NCI-H2196 treated with DMSO at 0.1 percent for 48 hours (cell line): ENCODE data around the gene PCSK6.
"Not testable (repeated sequence)": the region's sequence is repeated elsewhere in the genome, so short reads cannot be mapped to it uniquely, and the experiment has no call there.

Experiments
- DNase-seq: peaks from one replicate; lab custom pipeline; 2025; ENCODE audit not compliant: unreplicated experiment; lab: John Stamatoyannopoulos, UW

The PCSK6 gene

DNA sequence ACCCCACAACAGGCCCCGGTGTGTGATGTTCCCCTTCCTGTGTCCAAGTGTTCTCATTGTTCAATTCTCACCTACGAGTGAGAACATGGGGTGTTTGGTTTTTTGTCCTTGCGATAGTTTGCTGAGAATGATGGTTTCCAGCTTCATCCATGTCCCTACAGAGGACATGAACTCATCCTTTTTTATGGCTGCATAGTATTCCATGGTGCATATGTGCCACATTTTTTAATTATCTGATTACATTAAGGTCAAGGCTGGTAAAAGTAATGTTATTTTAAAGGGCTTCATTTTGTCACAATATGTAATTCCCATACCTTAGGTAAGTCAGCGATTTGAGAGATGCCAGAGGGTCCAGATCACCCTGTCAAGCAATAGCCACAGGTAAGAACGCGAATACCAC lies 202.2 kb downstream of the PCSK6 start:
- DNase-seq: not testable (repeated sequence)

- no peak for DNase-seq
Measured at GRCh38 chr15:101286471-101287114, 202.9 kb downstream of the PCSK6 start.

DNA sequence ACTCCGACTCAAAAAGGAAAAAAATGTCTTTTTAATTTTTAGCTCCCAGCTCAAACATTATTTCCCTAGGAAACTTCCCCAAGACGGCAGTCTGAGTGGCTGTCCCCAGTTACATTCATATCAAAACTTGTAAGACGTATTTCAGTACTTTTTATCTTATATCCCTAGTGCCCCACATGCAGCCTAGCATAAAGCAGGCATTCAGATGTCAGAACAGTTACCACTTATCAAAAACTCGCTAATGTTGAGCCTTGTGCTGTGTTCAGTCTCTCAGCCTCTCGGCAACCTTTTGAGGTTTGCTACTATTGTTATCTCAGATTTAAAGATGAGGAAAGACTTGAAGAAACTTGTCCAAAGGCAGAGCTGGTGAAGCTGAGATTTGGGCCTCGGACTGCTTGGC lies 205.6 kb downstream of the PCSK6 start:
- no peak for DNase-seq

DNA sequence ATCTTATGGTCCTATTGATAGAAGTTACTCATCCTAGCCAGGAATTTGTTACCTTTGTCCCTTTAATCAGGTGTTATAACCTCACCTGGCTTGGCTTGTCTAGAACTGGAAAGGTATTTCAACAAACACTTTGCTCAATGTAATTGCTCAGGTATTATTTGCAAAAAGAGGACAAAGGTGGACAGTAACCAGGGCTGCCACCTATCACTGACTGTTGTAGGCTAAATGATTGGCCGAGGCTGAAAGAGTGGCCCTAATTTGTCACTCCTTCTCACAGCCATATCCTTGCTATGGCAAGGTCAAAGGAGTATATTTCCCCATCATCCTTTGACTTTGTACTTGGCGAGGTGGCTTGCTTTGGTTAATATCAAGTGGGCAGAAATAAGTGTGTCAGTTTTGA lies 209.5 kb downstream of the PCSK6 start:
- no peak for DNase-seq

DNA sequence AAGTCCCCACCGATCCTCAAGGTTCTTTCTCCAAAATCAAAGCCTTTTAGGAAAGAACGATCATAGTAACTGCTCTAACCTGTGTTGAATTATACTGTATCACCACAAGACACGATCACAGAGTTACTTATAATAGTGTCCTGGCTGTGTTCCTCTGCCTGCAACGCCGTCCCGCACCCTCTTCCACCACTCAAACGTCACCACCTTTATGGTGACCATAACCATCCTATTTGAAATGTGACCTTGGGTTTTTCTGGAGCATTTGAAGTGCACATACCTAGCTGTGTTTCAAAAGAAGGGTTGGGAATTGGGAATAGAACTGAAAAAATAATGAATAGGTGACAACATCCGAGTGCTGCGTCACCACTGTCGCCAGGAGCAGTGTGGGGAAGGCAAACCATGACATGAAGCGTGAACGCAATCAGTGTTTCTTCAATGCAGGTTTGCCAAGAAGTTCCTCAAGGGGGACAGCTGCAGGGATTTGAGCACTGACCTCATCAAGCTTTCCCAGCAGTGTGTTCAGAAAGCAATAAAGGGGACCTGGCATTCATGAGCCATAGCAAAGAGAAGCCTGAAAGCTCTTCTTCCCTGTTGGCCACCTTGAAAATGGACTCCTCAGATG lies 211.5 kb downstream of the PCSK6 start:
- no peak for DNase-seq

DNA sequence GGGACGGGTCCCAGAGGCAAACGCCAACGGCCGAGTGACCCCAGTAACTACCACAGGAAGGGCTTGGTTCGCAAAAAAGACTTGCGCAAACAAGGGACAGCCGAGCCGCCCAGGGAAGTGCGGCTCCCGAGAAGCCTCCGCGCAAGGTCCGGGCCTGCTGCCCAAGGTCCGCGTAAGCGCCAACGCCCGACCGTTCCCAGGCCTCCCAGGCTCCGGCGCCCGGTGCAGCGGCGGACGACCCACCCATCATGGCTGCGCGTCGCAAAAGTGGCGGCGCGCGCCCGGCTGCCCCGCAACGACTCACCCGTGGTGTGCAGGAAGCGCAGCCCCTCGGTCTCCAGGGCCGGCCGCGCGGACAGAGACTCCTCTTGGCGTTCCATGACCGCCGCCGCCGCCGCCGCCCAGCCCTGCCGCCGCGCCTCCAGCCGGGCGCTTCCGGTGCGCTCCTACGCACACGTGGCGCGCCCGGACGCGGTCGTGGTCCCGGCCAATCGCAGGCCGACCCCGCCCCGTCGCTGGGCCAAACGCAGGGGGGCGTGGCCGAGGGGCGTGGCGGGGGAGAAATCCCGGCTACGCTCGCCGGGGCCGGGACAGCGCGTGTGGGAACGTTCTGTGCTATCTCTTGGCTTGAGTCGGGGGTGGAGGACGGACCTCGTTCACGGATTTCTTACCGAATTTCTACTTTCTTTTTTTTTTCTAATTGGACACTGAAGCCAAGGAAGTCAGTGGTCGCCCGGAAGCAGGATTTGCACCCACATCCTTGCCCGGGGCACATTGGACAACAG lies 212.3 kb downstream of the PCSK6 start, which contains the start of gene SELENOS:
Gene SELENOS, minus strand, starts transcription at position 448 of the 785 bp plus-strand sequence. Its CDS starts 68 bp downstream, at position 380.
- peak; percentile 55 for DNase-seq

GRCh38 chr15:101276501-101277037 lies 212.9 kb downstream of the PCSK6 start:
- no peak for DNase-seq

DNA sequence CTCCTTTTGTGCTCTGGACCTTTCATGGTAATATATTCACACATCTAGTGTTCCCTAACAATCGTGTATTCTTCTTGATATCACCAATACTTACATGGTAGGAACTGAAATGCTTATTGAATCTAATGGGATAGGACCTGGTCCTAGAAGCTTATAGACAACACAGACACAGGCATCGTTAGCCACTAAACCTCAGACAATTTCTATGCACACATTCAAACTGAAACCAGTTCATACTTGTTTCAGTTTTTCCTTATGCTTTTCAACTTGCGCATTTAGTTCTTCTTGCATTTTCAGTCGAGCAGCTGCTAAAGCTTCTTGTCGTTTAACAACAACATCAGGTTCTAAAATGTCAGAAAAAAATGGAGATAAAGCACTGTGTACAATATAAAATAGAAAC lies 214.5 kb downstream of the PCSK6 start:
- DNase-seq: no peak

GRCh38 chr15:101273534-101273933 lies 216.0 kb downstream of the PCSK6 start:
- no peak for DNase-seq

GRCh38 chr15:101272584-101272983 lies 216.9 kb downstream of the PCSK6 start:
- no peak for DNase-seq

GRCh38 chr15:101269479-101270223 lies 219.9 kb downstream of the PCSK6 start:
- no peak for DNase-seq

GRCh38 chr15:101267320-101268104 lies 222.0 kb downstream of the PCSK6 start:
- DNase-seq: no peak

GRCh38 chr15:101266787-101267186 lies 222.7 kb downstream of the PCSK6 start:
- no peak for DNase-seq

GRCh38 chr15:101266034-101266433 lies 223.5 kb downstream of the PCSK6 start:
- no peak for DNase-seq

DNA sequence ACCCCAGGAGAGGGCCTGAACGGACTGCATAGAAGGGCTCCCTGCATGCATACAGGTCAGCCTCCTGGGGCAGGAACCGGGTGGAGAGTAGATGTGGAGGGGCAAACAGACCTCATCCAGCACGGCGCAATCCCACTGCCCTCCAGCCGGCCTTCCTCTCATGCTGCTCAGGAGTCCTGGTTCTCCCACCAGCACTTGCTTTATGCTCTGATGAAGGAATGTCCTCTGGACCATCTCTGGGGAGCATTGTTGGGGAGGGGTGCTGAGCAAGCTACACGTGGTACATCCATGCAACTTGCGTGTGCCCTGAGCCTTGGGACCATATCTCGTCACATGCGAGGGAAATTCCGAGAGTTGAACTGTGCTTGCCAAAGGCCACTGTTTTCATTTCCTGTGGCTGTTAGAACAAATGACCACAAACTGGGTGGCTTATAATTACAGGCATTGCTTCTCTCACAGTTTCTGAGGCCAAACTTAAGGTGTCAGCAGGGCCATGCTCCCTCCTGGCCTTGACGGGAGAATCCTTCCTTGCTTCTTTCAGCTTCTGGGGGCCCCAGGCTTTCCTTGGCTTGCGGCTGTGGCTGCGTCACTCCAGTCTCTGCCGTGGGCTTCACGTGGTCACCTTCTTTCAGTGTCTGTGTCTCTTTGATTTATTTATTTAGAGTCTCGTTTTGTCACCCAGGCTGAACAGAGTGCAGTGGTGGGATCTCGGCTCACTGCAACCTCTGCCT lies 224.4 kb downstream of the PCSK6 start:
- DNase-seq: no peak

DNA sequence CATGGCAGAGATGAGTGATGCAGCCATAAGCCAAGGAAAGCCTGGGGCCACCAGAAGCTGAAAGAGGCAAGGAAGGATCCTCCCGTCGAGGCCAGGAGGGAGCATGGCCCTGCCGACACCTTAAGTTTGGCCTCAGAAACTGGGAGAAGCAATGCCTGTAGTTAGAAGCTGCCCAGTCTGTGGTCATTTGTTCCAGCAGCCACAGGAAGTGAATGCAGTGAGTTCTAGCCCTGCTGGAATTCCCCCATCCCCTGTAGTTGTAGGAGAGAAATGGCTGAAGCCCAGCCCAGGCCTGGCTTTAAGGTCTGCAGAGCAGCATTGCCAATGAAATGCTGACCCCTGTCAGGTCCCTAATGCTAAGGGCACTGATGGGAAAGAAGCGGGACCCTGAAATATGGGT lies 225.5 kb downstream of the PCSK6 start:
- no peak for DNase-seq

DNA sequence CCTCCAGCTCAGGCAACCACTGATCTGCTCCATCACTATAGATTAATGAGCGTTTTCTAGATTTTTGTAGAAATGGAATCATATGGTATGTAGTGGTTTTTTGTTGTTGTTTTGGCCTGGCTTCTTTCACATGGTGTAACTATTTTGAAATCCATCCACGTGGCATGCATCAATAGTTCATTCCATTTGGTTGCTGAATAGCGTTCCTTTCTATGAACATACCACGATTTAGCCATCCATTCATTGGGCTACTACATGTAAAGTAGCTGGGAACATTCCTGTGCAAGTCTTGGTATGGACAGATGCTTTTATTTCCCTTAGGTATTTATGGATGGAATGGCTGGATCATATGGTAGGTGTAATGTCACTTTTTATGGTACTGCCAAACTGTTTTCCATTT lies 227.0 kb downstream of the PCSK6 start:
- DNase-seq: no peak

GRCh38 chr15:101258238-101259144 lies 231.0 kb downstream of the PCSK6 start:
- DNase-seq: peak; percentile 24

DNA sequence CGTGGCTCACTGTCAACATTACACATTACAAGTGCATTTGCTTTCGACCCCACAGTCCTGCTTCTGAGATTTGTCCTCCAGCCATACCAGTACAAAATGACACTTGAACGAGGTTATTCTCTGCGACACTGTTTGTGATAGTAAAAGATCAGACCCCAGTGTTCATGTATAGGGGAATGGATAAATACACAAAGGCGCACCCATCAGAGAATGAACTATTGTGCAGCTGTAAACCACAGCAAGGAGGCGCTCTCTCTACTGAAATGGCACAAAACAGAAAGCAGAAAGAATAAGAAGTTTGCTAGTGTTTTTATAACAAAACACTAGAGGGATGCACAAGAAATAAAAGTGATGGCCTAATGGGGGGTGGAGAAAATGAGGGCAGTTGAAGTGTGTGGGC lies 232.8 kb downstream of the PCSK6 start:
- no peak for DNase-seq
